Cerebellar cortex (tissue), 1 donor: Measurements from ENCODE around the gene ZBTB39.
"Not testable (repeated sequence)": the region's sequence is repeated elsewhere in the genome, so short reads cannot be mapped to it uniquely, and the experiment has no call there.

Experiments used
- DNase-seq: peaks from one replicate; pipeline ENCODE4 v3.0.0-alpha.2; 2015; ENCODE audit warnings: low spot score

Gene ZBTB39

GRCh38 chr12:57031789-57032188 is 25.4 kb upstream of the ZBTB39 start:
- DNase-seq, result no peak

DNA sequence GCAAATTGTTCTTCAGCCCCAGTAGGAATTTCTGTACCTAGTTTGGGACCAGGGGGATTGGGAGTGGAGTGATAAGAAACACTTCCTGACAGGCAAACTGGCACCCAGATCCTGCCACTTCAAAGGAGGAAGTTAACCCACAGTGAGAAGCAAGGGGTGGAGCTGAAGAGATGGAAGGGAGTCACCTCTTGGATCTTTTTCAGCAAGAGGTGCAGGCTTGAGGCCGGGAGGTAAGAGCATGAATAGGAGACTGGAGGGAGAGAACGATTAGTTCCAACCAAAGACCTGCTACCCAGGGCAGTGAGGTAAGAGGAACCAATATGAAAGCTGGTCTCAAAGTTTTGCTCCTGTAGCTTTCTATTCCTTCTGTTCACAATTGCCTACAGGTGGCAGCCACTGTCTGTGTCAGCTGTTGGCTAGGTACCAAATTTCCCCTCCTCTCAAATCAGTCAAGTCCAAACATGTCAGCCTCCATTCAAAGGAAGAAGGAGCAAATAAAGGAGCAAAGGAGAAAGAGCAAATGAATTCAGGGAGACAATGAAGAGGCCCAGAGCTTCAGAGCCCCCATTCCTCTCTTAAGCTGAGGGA is 24.9 kb upstream of the ZBTB39 start:
- peak; percentile 17 for DNase-seq

DNA sequence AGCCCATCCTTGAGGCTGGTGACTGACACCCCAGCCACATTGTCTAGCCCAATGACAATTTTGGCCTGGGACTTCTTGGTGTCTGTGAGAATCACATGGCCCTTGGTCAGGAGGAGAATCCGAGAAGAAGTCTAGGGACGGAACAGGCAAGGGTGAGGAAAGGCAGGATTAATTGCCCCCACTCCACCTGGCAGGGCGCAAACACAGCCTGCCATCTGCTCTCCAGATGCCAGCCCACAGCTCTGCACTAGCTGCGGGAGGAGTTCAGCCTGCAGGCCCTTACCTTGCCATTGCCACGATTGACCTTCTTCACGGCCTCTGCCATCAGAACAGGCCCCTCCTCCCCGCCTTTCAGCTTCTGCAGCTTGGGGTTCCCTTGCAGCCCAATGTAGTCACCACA is 23.1 kb upstream of the ZBTB39 start:
- no peak for DNase-seq

- DNase-seq, result no peak
These were observed 21.4 kb upstream of the ZBTB39 start for GRCh38 chr12:57027805-57028153.

- no peak for DNase-seq
These were observed 20.9 kb upstream of the ZBTB39 start for GRCh38 chr12:57027011-57027804.

GRCh38 chr12:57025196-57025595 is 18.9 kb upstream of the ZBTB39 start:
- DNase-seq, result no peak

DNA sequence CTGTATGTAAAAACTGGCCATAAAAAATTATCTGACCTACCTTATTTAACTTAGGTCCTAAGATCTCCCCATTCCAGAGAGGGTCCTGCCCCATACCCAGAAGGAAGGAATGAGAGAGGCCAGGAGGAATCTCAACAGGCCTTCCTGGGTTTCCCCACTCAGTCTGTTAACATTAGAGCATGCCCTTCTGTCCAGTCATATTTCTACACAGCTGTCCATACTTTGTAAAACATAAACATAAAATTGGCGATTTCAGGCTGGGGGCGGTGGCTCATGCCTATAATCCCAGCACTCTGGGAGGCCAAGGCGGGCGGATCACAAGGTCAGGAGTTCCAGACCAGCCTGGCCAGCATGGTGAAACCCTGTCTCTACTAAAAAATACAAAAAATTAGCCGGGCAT is 16.0 kb upstream of the ZBTB39 start:
- DNase-seq, result not testable (repeated sequence)

- DNase-seq, result no peak
These were observed 13.8 kb upstream of the ZBTB39 start for GRCh38 chr12:57019983-57020719.

- DNase-seq, result no peak
These were observed 12.6 kb upstream of the ZBTB39 start for GRCh38 chr12:57018906-57019305.

DNA sequence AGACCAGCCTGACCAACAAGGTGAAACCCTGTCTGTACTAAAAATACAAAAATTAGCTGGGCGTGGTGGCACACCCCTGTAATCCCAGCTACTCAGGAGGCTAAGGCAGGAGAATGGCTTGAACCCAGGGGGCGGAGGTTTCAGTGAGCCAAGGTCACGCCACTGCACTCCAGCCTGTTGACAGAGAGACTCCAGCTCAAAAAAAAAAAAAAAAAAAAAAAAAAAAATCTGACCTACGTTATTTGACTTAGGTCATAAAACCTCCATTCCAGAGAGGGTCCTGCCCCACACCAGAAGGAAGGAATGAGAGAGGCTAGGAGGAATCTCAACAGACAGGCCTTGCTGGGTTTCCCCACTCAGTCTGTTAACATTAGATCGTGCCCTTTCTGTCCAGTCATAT is 12.0 kb upstream of the ZBTB39 start:
- not testable (repeated sequence) for DNase-seq

DNA sequence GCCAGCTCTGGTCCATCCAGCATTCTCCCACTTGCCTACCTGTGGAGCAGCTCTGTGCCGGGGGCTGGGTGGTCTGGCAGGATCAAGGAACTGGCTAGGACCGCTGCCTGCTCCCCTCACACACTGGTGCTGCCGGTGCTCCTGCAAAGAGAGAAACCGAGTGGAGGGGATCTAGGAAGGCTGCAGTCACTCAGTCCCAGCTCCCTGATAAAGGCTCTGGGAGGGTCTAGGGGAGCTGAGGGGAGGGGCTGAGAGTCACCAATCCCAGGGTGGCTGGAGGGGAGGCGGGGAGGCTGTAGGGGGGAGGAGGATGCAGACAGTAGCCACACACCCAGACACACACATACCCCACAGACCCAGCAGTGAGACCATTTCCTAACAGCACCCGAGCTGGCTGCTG is 10.0 kb upstream of the ZBTB39 start, which contains the start of gene TAC3:
Gene TAC3 (minus strand): TSS at position 182 of the 400 bp plus-strand sequence. CDS start 732 bp downstream, outside the sequence.
- DNase-seq, result no peak

- no peak for DNase-seq
These were observed 6.5 kb upstream of the ZBTB39 start for GRCh38 chr12:57012600-57013465.

DNA sequence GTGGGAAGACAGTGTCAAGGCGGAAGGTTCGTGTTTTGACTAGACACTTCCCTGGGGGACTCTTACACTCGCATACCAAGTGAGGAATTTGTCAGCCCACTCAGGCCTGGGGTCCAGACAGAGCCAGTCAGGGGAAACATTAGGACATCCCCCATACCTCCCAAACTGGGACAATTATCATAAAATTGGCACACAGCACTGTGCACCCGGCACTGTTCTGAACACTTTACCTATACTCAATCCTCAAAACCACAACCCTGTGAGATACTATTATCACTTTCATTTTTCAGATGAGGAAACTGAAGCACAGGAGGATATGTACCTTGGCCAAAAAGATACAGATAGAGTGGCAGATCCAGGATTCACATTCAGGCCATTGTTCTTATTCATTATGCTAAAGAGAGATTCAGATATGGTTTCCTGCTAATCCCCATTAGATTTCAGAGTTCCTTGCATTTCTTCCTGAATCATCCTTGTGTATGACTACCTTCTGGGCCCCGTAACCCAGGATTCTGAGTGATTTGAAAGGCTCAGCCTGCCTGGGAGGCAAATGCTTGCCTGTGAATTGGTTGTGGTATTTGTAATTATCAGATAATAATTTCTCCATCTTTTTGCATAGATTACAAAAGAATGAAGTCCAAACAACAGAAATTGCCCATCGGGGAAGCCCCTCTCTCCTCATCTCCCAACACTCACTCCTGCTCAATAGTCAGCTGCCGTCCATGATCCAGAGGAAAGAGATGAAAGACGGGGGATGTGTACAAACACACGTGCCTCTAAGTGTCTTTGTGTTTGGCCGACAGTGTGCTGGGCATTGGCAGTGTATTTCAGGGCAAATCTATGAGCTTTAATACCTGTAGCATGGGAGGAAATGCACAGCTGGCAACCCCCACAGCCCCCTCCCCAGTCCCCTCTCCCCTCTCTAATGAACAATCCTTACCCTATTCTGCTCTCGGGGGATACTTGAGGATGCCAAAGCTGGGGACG is 5.4 kb upstream of the ZBTB39 start:
- DNase-seq, result no peak

DNA sequence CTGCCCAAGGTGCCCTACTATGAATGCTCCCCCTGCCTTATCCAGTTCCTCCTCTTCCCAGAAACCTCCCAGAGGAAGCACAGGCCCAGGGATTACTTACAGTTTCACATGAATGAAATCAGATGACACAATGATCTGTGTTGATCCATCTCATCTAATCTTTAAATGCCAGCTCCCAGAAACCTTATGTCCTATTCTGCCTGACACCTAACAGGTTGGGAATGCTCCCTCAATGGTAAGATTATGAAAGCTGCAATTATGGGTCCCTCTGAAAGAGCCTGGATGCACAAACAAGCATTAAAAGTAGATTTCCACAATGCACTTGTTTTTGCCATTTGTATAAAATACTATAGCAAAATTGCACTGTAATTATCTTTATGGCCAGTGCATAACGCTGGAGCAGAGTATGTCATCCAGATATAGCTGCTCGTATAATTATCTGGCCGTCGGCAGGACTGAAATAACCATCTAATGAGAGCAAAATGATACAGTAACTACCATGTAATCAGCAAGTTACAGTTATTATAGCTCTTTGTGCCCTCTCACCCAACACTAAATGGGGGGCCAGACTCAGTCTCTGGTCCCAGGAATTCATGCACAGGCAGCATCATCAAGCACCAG is 4.4 kb upstream of the ZBTB39 start:
- DNase-seq, result no peak

- DNase-seq, result no peak
These were observed 3.7 kb upstream of the ZBTB39 start for GRCh38 chr12:57009949-57010626.

GRCh38 chr12:57008178-57008577 is 1.8 kb upstream of the ZBTB39 start:
- peak; percentile 55 for DNase-seq

- no peak for DNase-seq
These were observed 596 bp upstream of the ZBTB39 start for GRCh38 chr12:57006809-57007475.

DNA sequence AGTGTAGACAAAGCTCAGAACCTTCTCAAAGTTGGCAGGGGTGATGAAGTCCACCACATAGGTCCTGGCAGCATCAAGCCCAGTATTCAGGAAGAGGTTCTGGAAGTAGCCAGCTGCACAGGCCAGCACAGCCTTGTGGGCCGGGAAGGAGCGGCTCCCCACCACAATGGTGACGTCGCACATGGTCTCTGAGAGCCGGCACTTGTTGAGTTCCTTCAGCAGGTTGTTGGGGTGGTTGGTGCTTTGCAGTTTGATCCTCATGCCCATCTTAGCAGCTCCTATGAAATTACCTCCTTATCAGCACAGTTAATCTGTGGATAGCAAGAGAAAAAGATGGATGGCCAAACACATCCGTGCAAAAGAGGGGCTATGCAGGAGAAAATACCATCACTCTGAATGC is 1.7 kb downstream of the ZBTB39 start:
- no peak for DNase-seq

DNA sequence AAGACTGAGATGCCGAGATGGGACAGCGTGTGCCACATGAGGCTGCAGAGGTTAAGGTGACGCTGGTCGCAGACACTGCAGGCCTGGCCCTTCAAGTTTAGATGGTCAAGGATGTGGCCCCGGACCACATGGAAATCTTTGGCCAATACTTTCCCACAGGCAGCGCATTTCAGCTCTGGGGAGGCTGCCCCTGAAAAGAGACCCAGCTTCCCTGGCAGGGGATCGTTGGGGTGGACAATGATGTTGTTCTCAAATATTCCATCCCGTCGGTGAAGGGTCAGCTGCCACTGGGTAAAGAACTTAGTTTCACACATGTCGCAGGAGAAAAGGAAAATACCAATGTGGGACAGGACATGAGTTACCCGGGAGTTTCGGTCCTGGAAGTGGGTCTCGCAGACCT is 3.0 kb downstream of the ZBTB39 start:
- DNase-seq, result no peak
